OCI-LY7 (cell line): ENCODE data around the gene DLEC1. TPM values are rescaled to one million over a fixed set of nuclear protein-coding genes. Genes with fewer than 3 reads are reported as not detected.

Experiments
- BruUV-seq: library from RNA; stranded (reverse); fragments of 400-500 nt; replicated peaks from 2 replicates; lab custom pipeline; 2021; lab: Mats Ljungman, UMichigan
- CTCF ChIA-PET: fragments of 300-600 bp; sonication (Branson Sonifier 250); formaldehyde crosslinking; loops from one replicate; lab custom pipeline; 2022; ENCODE audit warnings: antibody characterized with exemption; ENCODE audit not compliant: unreplicated experiment; lab: Charles Lee
- POLR2A ChIA-PET: fragments of 300-600 bp; sonication (Branson Sonifier 250); formaldehyde crosslinking; loops from one replicate; lab custom pipeline; 2022; ENCODE audit warnings: antibody characterized with exemption; lab: Charles Lee
- DNase-seq: peaks from one replicate; pipeline ENCODE4 v3.0.0-alpha.2; 2015; ENCODE audit warnings: low spot score
- H2AFZ ChIP-seq: fragments of 200-600 bp; sonication (generic), shearing (Covaris generic); 2 replicates; pipeline ENCODE4 v1.6.1; 2014; ENCODE audit warnings: mild to moderate bottlenecking, antibody characterized with exemption, low read length, moderate library complexity
- H3K27ac ChIP-seq: fragments of 200-600 bp; sonication (generic); 2 replicates; pipeline ENCODE4 v1.5.1; 2014; ENCODE audit warnings: mixed run types, low read depth, mild to moderate bottlenecking, moderate library complexity, low read length, inconsistent platforms; ENCODE audit not compliant: poor library complexity, severe bottlenecking
- H3K36me3 ChIP-seq: fragments of 200-600 bp; sonication (generic); 2 replicates; pipeline ENCODE4 v1.6.1; 2014; ENCODE audit warnings: mild to moderate bottlenecking, antibody characterized with exemption, low read length, moderate library complexity, mixed read lengths; ENCODE audit not compliant: insufficient read depth
- H3K4me1 ChIP-seq: fragments of 200-600 bp; sonication (generic); 2 replicates; pipeline ENCODE4 v1.5.1; 2014; ENCODE audit warnings: mild to moderate bottlenecking, low read length; ENCODE audit not compliant: insufficient read depth, poor library complexity, severe bottlenecking
- H3K4me2 ChIP-seq: fragments of 200-600 bp; sonication (generic); 2 replicates; pipeline ENCODE4 v1.6.1; 2014; ENCODE audit warnings: mild to moderate bottlenecking, low read length
- H3K4me3 ChIP-seq: fragments of 200-600 bp; sonication (generic); 2 replicates; pipeline ENCODE4 v1.5.1; 2014; ENCODE audit warnings: mild to moderate bottlenecking, low read depth, low read length; ENCODE audit not compliant: poor library complexity, severe bottlenecking
- H3K79me2 ChIP-seq: fragments of 200-600 bp; sonication (generic); 2 replicates; pipeline ENCODE4 v1.6.1; 2016; ENCODE audit warnings: low read depth, mild to moderate bottlenecking, low read length, moderate library complexity, mixed read lengths; ENCODE audit not compliant: insufficient read depth
- H3K9me2 ChIP-seq: fragments of 200-600 bp; sonication (generic); 2 replicates; pipeline ENCODE4 v1.6.1; 2016; ENCODE audit warnings: mild to moderate bottlenecking, low read length, mixed read lengths; ENCODE audit not compliant: insufficient read depth
- H3K9me3 ChIP-seq: fragments of 200-600 bp; sonication (generic); 2 replicates; pipeline ENCODE4 v1.6.1; 2014; ENCODE audit warnings: mild to moderate bottlenecking, mixed run types, low read length, mixed read lengths
- H4K20me1 ChIP-seq: fragments of 200-600 bp; sonication (generic); 2 replicates; pipeline ENCODE4 v1.6.1; 2014; ENCODE audit warnings: mild to moderate bottlenecking, antibody characterized with exemption, low read length, moderate library complexity, mixed read lengths; ENCODE audit not compliant: insufficient read depth
- EZH2phosphoT487 ChIP-seq: fragments of 200-600 bp; sonication (generic); IDR thresholded peaks from 2 replicates; pipeline ENCODE4 v1.6.1; 2018; ENCODE audit warnings: low read depth, borderline replicate concordance, mild to moderate bottlenecking, mixed run types, antibody characterized with exemption, low read length, moderate library complexity, mixed read lengths
- intact Hi-C: fragments of 100-400 bp; cut with micrococcal nuclease; formaldehyde crosslinking; loops from one replicate; pipeline ENCODE4 v1.10.0; 2022; ENCODE audit not compliant: unreplicated experiment
- small RNA-seq: library from RNA; depleted of rRNA; stranded (forward); fragments of <200 nt; gene quantifications from one replicate; pipeline ENCODE3, GENCODE V24; 2014
- total RNA-seq, 2 experiments: library from RNA; depleted of rRNA in 1 of 2; stranded (reverse); fragments of >200 nt in 1 of 2; shearing (Covaris generic) in 1 of 2; gene quantifications; 2 replicates each; pipeline ENCODE4 v1.2.3, GENCODE V29; 2014 to 2022
- TF ChIP-seq, protein P1 (sequence below): fragments of 200-600 bp; sonication (generic); conservative IDR thresholded peaks from 2 replicates; pipeline ENCODE4 v1.5.1; 2014; ENCODE audit warnings: mild to moderate bottlenecking, antibody characterized with exemption, low read length, moderate library complexity, mixed read lengths

The DLEC1 gene
- total RNA-seq, 2 experiments from 2014 or later: 0.13 TPM; not detected in 1

- Histone ChIP-seq H3K9me3 (no peaks in the 10 kb centered on the region), H3K27ac (no peak overlapping the region), H3K79me2 (peaks cover 99% of the 10 kb centered on the region), H3K4me2 (no peak overlapping the region), H2AFZ (no peak overlapping the region), H4K20me1 (peaks cover 54% of the 10 kb centered on the region), H3K4me1 (peaks cover 32% of the 10 kb centered on the region), H3K9me2 (no peaks in the 10 kb centered on the region), H3K4me3 (no peak overlapping the region), H3K36me3 (peaks cover 4% of the 10 kb centered on the region)
- intact Hi-C loops: no loop called here
- DNase-seq: no peak
- ChIA-PET CTCF (no interaction called here), POLR2A (interaction anchor here (0.6 to 1.3 kb wide), 3 partner anchors 17 to 273 kb away, joined by 3 to 4 read pairs (median 3); partner anchors contain the start of gene ACAA1)
- TF ChIP-seq, protein P1, sequence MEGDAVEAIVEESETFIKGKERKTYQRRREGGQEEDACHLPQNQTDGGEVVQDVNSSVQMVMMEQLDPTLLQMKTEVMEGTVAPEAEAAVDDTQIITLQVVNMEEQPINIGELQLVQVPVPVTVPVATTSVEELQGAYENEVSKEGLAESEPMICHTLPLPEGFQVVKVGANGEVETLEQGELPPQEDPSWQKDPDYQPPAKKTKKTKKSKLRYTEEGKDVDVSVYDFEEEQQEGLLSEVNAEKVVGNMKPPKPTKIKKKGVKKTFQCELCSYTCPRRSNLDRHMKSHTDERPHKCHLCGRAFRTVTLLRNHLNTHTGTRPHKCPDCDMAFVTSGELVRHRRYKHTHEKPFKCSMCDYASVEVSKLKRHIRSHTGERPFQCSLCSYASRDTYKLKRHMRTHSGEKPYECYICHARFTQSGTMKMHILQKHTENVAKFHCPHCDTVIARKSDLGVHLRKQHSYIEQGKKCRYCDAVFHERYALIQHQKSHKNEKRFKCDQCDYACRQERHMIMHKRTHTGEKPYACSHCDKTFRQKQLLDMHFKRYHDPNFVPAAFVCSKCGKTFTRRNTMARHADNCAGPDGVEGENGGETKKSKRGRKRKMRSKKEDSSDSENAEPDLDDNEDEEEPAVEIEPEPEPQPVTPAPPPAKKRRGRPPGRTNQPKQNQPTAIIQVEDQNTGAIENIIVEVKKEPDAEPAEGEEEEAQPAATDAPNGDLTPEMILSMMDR: no peak
- TF ChIP-seq EZH2phosphoT487: no peak
- no TSS peak for BruUV-seq
Observed at GRCh38 chr3:38170722-38171121, 131.7 kb downstream of the DLEC1 start.

GRCh38 chr3:38171622-38172021, 132.6 kb downstream of the DLEC1 start:
- H3K9me3 ChIP-seq: no peaks in the 10 kb centered on the region
- DNase-seq: no peak
- H4K20me1 ChIP-seq: peaks cover 54% of the 10 kb centered on the region
- H3K9me2 ChIP-seq: no peaks in the 10 kb centered on the region; the same call in 1 of the 2 replicates
- no TSS peak for BruUV-seq
- TF ChIP-seq, protein P1: no peak
- no peak for TF ChIP-seq EZH2phosphoT487
- no peak overlapping the region for H3K27ac ChIP-seq
- no peak overlapping the region for H3K4me3 ChIP-seq
- POLR2A ChIA-PET: interaction anchor here (1.3 kb wide), 1 partner anchor 35 kb away, joined by 3 read pairs; the partner anchor contains the start of gene ACAA1
- CTCF ChIA-PET: no interaction called here
- H3K4me1 ChIP-seq: peaks cover 31% of the 10 kb centered on the region
- H3K79me2 ChIP-seq: peaks cover 98% of the 10 kb centered on the region
- no peak overlapping the region for H3K4me2 ChIP-seq
- H2AFZ ChIP-seq: no peak overlapping the region
- H3K36me3 ChIP-seq: peaks cover 4% of the 10 kb centered on the region
- intact Hi-C loops: no loop called here

Small RNAs within 50 kb of the gene (small RNA-seq; reads per million reads assigned to genes)
- not detected for gene RF00019

Other genes with a start within 250 kb of the DLEC1 start
- gene CTDSPL, start 177.3 kb upstream of the DLEC1 start, total RNA-seq (2014; rRNA removed; shearing (Covaris generic)): 0.28 and 0.38 TPM in 2 replicates
- gene CTDSPL, start 177.3 kb upstream of the DLEC1 start, total RNA-seq (2022): not detected in 2 replicates
- 23.5 and 24.5 TPM in 2 replicates for gene VILL, start 48.4 kb upstream of the DLEC1 start, total RNA-seq (2014; rRNA removed; shearing (Covaris generic))
- 13.2 and 13.5 TPM in 2 replicates for gene VILL, start 48.4 kb upstream of the DLEC1 start, total RNA-seq (2022)
- gene PLCD1, start 9.6 kb upstream of the DLEC1 start, total RNA-seq (2014; rRNA removed; shearing (Covaris generic)): 5.8 and 10.4 TPM in 2 replicates
- gene PLCD1, start 9.6 kb upstream of the DLEC1 start, total RNA-seq (2022): 7.7 and 11.8 TPM in 2 replicates
- 13.3 and 13.9 TPM in 2 replicates for gene ACAA1, start 97.9 kb downstream of the DLEC1 start, total RNA-seq (2014; rRNA removed; shearing (Covaris generic))
- 45.3 and 50.3 TPM in 2 replicates for gene ACAA1, start 97.9 kb downstream of the DLEC1 start, total RNA-seq (2022)
- 8.8 and 16.3 TPM in 2 replicates for gene MYD88, start 99.5 kb downstream of the DLEC1 start, total RNA-seq (2014; rRNA removed; shearing (Covaris generic))
- gene MYD88, start 99.5 kb downstream of the DLEC1 start, total RNA-seq (2022): 28.6 and 29.4 TPM in 2 replicates
- gene OXSR1, start 126.3 kb downstream of the DLEC1 start, total RNA-seq (2014; rRNA removed; shearing (Covaris generic)): 21.4 and 22.4 TPM in 2 replicates
- gene OXSR1, start 126.3 kb downstream of the DLEC1 start, total RNA-seq (2022): 42.7 and 43.7 TPM in 2 replicates
- gene SLC22A13, start 226.6 kb downstream of the DLEC1 start, total RNA-seq (2014; rRNA removed; shearing (Covaris generic)): 0.13 TPM in 2 replicates
- 0.27 TPM in 1 of 2 replicates, not detected in the other for gene SLC22A13, start 226.6 kb downstream of the DLEC1 start, total RNA-seq (2022)
- not detected in 2 replicates for gene SLC22A14, start 243.1 kb downstream of the DLEC1 start, total RNA-seq (2014; rRNA removed; shearing (Covaris generic))
- not detected in 2 replicates for gene SLC22A14, start 243.1 kb downstream of the DLEC1 start, total RNA-seq (2022)